HG03135 (cell line): ENCODE data around the gene CCL7.

Experiments used
- ATAC-seq: cut with Tn5 transposase; IDR thresholded peaks from one replicate; pipeline ENCODE4 v1.9.1; 2021; ENCODE audit warnings: mild to moderate bottlenecking, moderate library complexity; ENCODE audit not compliant: unreplicated experiment

Gene CCL7

GRCh38 chr17:34246446-34246845, 23.6 kb upstream of the CCL7 start:
- no peak for ATAC-seq

GRCh38 chr17:34246881-34247280, 23.1 kb upstream of the CCL7 start:
- ATAC-seq: no peak

GRCh38 chr17:34248511-34249024, 21.5 kb upstream of the CCL7 start:
- no peak for ATAC-seq

- no peak for ATAC-seq
These were observed 21.0 kb upstream of the CCL7 start for GRCh38 chr17:34249061-34249460.

GRCh38 chr17:34249478-34249877, 20.5 kb upstream of the CCL7 start:
- ATAC-seq: no peak

GRCh38 chr17:34251186-34251585, 18.8 kb upstream of the CCL7 start:
- ATAC-seq: no peak

GRCh38 chr17:34252095-34252443, 18.0 kb upstream of the CCL7 start:
- no peak for ATAC-seq

GRCh38 chr17:34252444-34253138, 17.4 kb upstream of the CCL7 start:
- ATAC-seq: no peak

- ATAC-seq: no peak
These were observed 16.9 kb upstream of the CCL7 start for GRCh38 chr17:34253139-34253525.

- ATAC-seq: no peak
These were observed 15.9 kb upstream of the CCL7 start for GRCh38 chr17:34254146-34254545.

GRCh38 chr17:34254651-34255380, 15.2 kb upstream of the CCL7 start, which contains the start of gene CCL2:
TSS of gene CCL2 (plus strand) at chr17:34255285. CDS start at chr17:34255350, 65 bp downstream.
- ATAC-seq: no peak

- no peak for ATAC-seq
These were observed 14.7 kb upstream of the CCL7 start for GRCh38 chr17:34255381-34255732.

GRCh38 chr17:34255841-34256240, 14.2 kb upstream of the CCL7 start:
- ATAC-seq: no peak

GRCh38 chr17:34257299-34257985, 12.6 kb upstream of the CCL7 start:
- no peak for ATAC-seq

GRCh38 chr17:34257986-34258326, 12.1 kb upstream of the CCL7 start:
- no peak for ATAC-seq

- ATAC-seq: no peak
These were observed 10.9 kb upstream of the CCL7 start for GRCh38 chr17:34259146-34259545.

- no peak for ATAC-seq
These were observed 9.2 kb upstream of the CCL7 start for GRCh38 chr17:34260861-34261260.

GRCh38 chr17:34261568-34262337, 8.3 kb upstream of the CCL7 start:
- ATAC-seq: no peak

- ATAC-seq: no peak
These were observed 4.3 kb upstream of the CCL7 start for GRCh38 chr17:34265711-34266110.

GRCh38 chr17:34275881-34276280, 5.9 kb downstream of the CCL7 start:
- ATAC-seq: no peak

- ATAC-seq: no peak
These were observed 6.8 kb downstream of the CCL7 start for GRCh38 chr17:34276826-34277225.
